ENCODE results near the gene GRN. TPM values are rescaled to one million over a fixed set of nuclear protein-coding genes. Genes with fewer than 3 reads are reported as not detected.

The GRN gene
- total and polyA plus RNA-seq, 2 of the 13 experiments (the other 11 are each of a cell fraction or from before 2014, with no cell fraction given), result 86.6 to 143 TPM

DNA sequence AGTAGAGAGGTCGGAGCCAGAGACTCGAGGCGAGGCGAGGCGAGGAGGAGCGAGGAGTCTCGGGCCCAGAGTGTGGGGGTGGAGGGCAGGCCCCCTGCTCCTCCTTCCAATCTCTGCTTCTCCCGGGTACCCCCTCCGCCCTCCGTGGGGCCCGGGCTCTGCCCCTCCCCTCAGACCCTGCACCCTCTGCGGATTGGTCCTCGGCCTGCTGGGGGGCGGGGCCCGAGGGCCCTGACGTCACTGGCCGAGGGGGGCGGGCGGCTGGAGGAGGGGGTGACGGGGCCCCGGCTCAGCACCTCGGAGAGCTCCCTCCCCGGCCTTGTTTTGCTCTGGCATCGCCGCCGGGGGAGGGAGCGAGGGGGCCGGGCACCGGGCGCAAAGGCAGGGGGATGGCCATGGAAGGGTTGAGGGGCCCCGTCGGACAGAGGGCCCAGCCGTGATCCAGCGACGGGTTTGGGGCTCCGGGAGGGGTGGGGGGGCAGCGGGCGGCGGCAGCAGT is 36.7 kb upstream of the GRN start, which contains the start of gene RUNDC3A (continued):
- TF ChIP-seq FOXK2 (IDR thresholded peaks at IDR 0.05) (no peak), ZNF570 (CRISPR knock-in tag; IDR thresholded peaks at IDR 0.05; ENCODE audit: borderline replicate concordance) (no peak), KAT8 (CRISPR knock-in tag; IDR thresholded peaks at IDR 0.05) (peak; percentile 75), TBX2 (CRISPR knock-in tag; IDR thresholded peaks at IDR 0.05; ENCODE audit: borderline replicate concordance) (peak; percentile 46; the same call in 1 of the 2 replicates), RBFOX2 (IDR thresholded peaks at IDR 0.05; ENCODE audit: low read depth, low read length) (no peak), TAF15 (IDR thresholded peaks at IDR 0.05; ENCODE audit: low read depth, low read length, poor library complexity, severe bottlenecking) (peak; percentile 10), GZF1 (CRISPR knock-in tag; IDR thresholded peaks at IDR 0.05) (no peak), RAD21 (CRISPR knock-in tag; IDR thresholded peaks at IDR 0.05) (0 out of 2 replicates have a peak, but pooled peaks have one; percentile 19), AGO2 (optimal IDR thresholded peaks at IDR 0.05; ENCODE audit: low read depth, low read length) (no peak), ATF7 (IDR thresholded peaks at IDR 0.05) (peak; percentile 69), ATF7 (CRISPR knock-in tag; IDR thresholded peaks at IDR 0.05) (peak; percentile 71)
- TF ChIP-seq, protein P1, sequence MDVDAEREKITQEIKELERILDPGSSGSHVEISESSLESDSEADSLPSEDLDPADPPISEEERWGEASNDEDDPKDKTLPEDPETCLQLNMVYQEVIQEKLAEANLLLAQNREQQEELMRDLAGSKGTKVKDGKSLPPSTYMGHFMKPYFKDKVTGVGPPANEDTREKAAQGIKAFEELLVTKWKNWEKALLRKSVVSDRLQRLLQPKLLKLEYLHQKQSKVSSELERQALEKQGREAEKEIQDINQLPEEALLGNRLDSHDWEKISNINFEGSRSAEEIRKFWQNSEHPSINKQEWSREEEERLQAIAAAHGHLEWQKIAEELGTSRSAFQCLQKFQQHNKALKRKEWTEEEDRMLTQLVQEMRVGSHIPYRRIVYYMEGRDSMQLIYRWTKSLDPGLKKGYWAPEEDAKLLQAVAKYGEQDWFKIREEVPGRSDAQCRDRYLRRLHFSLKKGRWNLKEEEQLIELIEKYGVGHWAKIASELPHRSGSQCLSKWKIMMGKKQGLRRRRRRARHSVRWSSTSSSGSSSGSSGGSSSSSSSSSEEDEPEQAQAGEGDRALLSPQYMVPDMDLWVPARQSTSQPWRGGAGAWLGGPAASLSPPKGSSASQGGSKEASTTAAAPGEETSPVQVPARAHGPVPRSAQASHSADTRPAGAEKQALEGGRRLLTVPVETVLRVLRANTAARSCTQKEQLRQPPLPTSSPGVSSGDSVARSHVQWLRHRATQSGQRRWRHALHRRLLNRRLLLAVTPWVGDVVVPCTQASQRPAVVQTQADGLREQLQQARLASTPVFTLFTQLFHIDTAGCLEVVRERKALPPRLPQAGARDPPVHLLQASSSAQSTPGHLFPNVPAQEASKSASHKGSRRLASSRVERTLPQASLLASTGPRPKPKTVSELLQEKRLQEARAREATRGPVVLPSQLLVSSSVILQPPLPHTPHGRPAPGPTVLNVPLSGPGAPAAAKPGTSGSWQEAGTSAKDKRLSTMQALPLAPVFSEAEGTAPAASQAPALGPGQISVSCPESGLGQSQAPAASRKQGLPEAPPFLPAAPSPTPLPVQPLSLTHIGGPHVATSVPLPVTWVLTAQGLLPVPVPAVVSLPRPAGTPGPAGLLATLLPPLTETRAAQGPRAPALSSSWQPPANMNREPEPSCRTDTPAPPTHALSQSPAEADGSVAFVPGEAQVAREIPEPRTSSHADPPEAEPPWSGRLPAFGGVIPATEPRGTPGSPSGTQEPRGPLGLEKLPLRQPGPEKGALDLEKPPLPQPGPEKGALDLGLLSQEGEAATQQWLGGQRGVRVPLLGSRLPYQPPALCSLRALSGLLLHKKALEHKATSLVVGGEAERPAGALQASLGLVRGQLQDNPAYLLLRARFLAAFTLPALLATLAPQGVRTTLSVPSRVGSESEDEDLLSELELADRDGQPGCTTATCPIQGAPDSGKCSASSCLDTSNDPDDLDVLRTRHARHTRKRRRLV (CRISPR knock-in tag; IDR thresholded peaks at IDR 0.05), result no peak
- TF ChIP-seq, protein P2, sequence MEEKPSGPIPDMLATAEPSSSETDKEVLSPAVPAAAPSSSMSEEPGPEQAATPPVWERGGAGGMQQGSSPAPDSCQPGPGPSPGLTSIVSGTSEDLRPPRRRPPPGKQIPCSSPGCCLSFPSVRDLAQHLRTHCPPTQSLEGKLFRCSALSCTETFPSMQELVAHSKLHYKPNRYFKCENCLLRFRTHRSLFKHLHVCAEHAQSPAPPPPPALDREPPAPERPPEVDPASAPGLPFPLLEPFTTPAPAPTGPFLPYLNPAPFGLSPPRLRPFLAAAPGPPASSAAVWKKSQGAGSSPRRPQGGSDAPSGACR (CRISPR knock-in tag; IDR thresholded peaks at IDR 0.05), result peak; percentile 66; the same call in 1 of the 2 replicates
- TF ChIP-seq, protein P3, sequence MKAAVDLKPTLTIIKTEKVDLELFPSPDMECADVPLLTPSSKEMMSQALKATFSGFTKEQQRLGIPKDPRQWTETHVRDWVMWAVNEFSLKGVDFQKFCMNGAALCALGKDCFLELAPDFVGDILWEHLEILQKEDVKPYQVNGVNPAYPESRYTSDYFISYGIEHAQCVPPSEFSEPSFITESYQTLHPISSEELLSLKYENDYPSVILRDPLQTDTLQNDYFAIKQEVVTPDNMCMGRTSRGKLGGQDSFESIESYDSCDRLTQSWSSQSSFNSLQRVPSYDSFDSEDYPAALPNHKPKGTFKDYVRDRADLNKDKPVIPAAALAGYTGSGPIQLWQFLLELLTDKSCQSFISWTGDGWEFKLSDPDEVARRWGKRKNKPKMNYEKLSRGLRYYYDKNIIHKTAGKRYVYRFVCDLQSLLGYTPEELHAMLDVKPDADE (CRISPR knock-in tag; IDR thresholded peaks at IDR 0.05), result peak; percentile 72; the same call in 1 of the 2 replicates
- TF ChIP-seq, protein P4, sequence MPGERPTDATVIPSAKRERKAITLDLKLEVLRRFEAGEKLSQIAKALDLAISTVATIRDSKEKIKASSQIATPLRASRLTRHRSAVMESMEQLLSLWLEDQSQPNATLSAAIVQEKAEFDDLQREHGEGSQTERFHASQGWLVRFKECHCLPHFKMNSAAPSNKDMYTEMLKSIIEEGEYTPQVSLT (CRISPR knock-in tag; IDR thresholded peaks at IDR 0.05; ENCODE audit: borderline replicate concordance, low read depth), result no peak
- TF ChIP-seq, protein P5, sequence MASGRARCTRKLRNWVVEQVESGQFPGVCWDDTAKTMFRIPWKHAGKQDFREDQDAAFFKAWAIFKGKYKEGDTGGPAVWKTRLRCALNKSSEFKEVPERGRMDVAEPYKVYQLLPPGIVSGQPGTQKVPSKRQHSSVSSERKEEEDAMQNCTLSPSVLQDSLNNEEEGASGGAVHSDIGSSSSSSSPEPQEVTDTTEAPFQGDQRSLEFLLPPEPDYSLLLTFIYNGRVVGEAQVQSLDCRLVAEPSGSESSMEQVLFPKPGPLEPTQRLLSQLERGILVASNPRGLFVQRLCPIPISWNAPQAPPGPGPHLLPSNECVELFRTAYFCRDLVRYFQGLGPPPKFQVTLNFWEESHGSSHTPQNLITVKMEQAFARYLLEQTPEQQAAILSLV (CRISPR knock-in tag; IDR thresholded peaks at IDR 0.05; ENCODE audit: borderline replicate concordance), result peak; percentile 35; the same call in 1 of the 2 replicates
- TF ChIP-seq, protein P6, sequence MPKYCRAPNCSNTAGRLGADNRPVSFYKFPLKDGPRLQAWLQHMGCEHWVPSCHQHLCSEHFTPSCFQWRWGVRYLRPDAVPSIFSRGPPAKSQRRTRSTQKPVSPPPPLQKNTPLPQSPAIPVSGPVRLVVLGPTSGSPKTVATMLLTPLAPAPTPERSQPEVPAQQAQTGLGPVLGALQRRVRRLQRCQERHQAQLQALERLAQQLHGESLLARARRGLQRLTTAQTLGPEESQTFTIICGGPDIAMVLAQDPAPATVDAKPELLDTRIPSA (CRISPR knock-in tag; IDR thresholded peaks at IDR 0.05; ENCODE audit: borderline replicate concordance), result no peak
- TF ChIP-seq, protein P7, sequence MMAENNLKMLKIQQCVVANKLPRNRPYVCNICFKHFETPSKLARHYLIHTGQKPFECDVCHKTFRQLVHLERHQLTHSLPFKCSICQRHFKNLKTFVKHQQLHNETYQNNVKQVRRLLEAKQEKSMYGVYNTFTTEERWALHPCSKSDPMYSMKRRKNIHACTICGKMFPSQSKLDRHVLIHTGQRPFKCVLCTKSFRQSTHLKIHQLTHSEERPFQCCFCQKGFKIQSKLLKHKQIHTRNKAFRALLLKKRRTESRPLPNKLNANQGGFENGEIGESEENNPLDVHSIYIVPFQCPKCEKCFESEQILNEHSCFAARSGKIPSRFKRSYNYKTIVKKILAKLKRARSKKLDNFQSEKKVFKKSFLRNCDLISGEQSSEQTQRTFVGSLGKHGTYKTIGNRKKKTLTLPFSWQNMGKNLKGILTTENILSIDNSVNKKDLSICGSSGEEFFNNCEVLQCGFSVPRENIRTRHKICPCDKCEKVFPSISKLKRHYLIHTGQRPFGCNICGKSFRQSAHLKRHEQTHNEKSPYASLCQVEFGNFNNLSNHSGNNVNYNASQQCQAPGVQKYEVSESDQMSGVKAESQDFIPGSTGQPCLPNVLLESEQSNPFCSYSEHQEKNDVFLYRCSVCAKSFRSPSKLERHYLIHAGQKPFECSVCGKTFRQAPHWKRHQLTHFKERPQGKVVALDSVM (CRISPR knock-in tag; IDR thresholded peaks at IDR 0.05), result peak; percentile 50
